CD4-positive, alpha-beta T cell treated with Interleukin-10 for 1 hour (primary cell): ENCODE results near the gene GALNT9.
"Not testable (repeated sequence)": the region's sequence is repeated elsewhere in the genome, so short reads cannot be mapped to it uniquely, and the experiment has no call there.

ENCODE experiments used
- DNase-seq: peaks from one replicate; pipeline ENCODE4 v3.0.0-alpha.2; 2020

GALNT9 gene

DNA sequence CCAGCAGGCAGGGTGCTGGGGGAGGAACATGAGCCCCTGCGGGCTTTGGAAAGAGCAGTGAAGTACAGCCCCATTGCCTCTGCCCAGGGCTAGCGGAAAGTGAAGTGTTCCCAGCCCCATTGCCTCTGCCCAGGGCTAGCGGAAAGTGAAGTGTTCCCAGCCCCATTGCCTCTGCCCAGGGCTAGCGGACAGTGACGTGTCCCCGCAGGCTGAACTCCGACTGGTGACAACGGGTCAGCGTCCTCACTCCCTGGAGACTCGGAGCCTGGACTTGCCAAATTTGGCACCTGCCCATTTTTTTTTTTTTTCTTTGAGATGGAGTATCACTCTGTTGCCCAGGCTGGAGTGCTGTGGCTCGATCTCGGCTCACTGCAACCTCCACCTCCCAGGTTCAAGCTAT lies 134.1 kb downstream of the GALNT9 start:
- not testable (repeated sequence) for DNase-seq

- DNase-seq: no peak
These were observed 134.8 kb downstream of the GALNT9 start for GRCh38 chr12:132194556-132194955.

GRCh38 chr12:132194056-132194455 lies 135.3 kb downstream of the GALNT9 start:
- DNase-seq: no peak

DNA sequence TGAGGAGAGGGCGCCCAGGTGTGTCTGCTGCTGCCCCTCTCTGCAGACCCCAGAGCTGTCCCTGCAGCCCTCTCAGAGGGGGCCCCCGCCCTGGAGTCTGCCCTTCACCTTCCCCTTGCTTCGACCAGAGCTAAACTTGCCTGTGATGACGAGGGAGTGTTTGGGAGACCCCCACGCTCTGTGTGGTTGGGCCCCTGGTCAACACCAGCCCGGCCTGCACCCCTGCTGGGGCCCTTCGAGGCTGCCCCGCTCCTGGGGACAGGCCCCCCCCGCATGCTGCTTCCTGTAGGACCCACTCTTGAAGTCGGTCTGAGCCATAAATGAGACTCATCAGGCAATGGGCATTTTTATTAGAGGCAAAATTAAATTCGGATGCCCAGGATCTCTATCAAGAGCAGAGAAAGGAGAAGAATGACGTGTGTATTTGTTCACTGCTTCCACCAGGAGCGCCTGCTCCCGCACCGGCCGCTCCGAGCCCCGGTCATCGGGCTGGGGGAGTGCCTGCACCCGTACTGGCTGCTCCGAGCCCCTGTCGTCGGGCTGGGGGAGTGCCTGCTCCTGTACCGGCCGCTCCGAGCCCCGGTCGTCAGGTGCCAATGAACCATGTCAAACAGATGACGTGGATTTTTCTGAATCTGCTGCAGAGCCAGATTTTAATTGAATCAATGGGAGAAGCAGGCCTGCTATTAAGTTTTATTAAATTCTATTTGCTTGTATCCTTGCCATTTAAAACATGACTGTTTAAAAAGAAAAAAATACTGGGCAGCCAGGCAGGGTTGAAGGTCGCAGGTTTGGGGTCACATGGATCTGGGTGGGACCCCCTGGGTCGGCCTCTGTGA lies 137.5 kb downstream of the GALNT9 start:
- no peak for DNase-seq

GRCh38 chr12:132190834-132191500 lies 138.4 kb downstream of the GALNT9 start:
- DNase-seq: no peak

GRCh38 chr12:132190012-132190755 lies 139.2 kb downstream of the GALNT9 start:
- DNase-seq: no peak

DNA sequence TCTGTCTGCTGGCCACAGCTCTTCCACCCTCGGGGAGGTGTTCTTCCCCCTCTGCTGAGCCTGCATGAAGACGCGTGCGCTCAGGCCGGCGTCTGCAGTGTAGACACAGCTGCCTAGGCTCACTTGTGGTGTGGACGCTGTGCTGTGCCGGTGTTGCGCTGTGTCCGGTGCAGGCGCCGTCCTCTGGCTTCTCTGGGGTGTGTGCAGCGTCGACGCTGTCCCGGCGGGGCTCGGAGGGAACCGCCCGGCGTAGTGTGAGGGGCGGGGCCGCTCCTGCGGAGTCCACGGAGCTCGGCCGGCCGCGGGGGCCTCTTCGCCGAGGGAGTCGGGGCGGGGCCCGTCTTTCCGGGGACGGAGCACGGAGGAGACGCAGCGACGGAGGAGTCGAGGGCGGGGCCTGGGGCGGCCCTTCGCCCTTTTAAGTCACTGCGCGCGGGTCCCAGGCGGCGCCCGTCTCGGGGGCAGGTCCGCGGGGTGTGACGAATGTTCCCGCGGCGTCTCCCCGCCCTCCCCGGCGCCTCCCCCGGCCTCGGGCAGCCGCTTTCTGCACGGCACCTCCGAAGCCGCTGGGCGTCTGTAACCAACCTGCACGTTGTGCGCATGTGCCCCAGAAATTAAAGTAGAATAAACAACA lies 139.9 kb downstream of the GALNT9 start:
- DNase-seq: peak; percentile 96

- DNase-seq: no peak
These were observed 140.5 kb downstream of the GALNT9 start for GRCh38 chr12:132188916-132189325.

DNA sequence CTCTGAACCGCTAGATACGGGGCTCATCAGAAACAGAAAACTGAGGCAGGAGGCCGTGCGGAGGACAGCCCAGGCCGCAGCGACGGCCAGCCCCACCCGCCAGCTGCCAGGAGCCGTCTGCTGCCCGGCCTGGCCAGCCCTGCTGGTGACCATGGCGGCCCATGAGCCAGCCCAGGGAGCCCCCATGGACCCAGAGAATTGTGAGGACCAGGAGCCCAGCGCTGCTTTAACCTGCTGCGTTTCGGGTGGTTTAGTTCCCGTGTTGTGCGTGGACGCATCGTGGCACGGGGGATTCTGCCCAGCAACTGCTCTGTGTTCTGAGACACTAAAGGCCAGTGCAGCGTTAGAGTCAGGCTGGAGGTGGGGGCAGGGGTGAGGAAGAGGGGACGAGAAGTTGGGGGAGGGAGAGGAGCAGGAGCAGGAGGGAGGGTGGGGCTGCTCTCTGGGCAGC lies 140.9 kb downstream of the GALNT9 start:
- DNase-seq: no peak

- DNase-seq: no peak
These were observed 141.5 kb downstream of the GALNT9 start for GRCh38 chr12:132187646-132188450.

DNA sequence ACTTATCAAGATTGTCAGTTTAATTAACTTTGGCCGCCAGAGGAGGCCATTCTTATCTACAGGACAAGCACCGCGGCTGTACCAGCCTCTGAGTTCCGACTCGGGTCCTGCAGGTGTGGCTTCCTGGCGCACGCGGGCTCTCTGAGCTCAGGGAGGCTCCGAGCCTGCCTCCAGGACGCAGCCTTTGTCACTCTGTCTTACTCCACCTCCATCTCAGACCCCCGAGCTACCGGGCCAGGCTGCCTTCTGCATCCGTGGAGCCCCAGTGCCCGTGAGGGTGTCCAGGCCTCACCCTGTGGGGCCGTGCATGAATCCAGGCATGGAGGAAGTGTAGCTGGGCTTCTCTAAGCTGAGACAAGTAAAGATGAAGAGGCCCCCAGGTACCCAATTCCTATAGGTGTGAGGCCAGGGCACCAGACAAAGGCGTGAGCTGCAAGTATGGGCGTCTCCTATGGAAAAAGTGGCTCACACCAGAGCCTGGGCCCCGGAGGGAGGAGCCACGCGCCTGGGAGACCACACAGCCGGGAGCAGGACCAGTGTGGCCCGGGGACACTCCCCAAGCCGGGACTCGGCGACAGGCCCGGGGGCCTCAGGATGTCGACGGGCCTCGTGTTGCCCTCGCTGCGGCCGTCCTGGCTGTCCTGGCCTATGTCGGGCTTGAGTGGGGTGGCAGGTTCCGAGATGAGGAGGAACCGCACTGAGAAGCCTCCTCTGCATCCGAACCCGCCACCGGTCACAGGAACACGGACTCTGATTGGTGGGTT lies 142.3 kb downstream of the GALNT9 start:
- peak; percentile 23 for DNase-seq

DNA sequence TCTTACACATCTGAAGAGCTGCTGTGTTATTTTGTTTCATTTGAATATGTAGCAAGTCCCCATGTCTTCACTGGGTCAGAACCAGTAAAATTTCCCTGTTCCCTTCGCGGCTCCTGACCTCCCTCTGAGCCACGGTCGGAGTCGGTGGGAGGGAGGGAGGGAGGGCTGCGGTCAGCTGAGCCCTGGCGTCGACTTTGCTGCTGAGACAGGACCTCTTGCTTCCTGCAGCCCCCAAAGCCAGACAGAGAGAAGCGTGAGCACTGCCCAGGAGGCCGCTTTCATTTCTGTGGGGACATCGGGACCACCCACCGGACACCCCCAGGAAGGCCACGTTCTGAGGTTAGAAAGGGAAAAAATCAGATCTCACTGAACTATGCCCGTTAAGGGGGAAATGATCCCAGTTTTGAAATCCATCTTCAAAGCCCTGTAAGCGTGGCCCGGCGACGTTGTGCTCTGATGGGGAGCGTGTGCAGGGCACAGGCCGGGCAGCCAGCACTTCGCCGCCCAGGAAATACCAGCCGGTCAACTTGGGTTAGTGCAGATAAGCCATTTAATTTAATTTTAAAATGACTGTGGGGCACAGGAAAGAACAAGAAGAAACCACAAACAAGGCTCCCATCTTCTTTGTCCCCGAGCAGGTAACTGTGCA lies 143.1 kb downstream of the GALNT9 start:
- DNase-seq: no peak

- DNase-seq: peak; percentile 61
These were observed 143.7 kb downstream of the GALNT9 start for GRCh38 chr12:132185705-132186104.

- DNase-seq: no peak
These were observed 146.6 kb downstream of the GALNT9 start for GRCh38 chr12:132182711-132183365.

- DNase-seq: no peak
These were observed 147.1 kb downstream of the GALNT9 start for GRCh38 chr12:132182206-132182710.

- no peak for DNase-seq
These were observed 147.7 kb downstream of the GALNT9 start for GRCh38 chr12:132181570-132182200.

DNA sequence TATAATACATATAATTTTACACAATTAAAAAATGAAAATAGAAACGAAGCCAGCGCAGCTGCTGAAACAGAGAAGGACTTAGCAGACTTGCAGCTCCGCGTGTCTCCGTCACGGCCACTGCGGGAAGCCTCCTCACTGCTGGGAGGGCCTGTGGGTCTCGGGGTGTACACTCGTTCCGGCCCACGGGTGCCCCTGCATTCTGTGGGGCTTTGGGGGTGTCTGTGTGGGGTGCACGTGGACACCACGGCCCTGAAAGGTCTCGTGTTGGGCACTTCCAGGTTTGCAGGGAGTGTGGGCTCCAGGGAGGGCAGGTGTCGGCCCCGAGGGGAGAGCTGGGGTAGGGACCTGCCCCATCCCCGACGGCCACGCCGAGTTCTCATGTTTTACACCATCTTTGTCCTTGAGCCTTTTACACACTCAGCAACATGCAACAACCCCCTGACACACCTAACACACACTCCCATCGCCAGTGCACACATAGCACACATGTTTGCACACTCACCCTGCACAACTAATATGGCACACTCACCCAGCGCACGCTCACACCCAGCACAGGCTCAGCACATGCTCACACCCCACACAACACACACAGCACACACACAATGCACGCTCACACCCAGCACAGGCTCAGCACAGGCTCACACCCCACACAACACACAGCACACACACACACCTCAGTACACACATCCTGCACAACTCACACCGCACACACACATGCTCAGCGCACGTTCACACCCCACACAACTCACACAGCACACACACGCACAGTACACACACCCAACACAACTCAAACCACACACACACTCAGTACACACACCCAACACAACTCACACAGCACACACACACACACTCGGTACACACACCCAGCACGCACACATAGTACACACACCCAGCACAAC lies 148.5 kb downstream of the GALNT9 start:
- DNase-seq: no peak
